Breast epithelium (tissue), 3 donors: ENCODE results near the gene EIF2D.

Experiments
- CTCF ChIP-seq, 3 donors: fragments of 450-650 bp; IDR thresholded peaks; one replicate each; pipeline ENCODE4 v1.5.1; 2016 to 2017; ENCODE audit warnings: antibody characterized with exemption in 3 of 3, mild to moderate bottlenecking in 3 of 3, moderate library complexity in 3 of 3
- POLR2A ChIP-seq: fragments of 450-650 bp; IDR thresholded peaks from one replicate; pipeline ENCODE4 v1.6.1; 2016; ENCODE audit warnings: antibody characterized with exemption, mild to moderate bottlenecking, moderate library complexity
- POLR2AphosphoS5 ChIP-seq, 3 donors: sonication (generic); formaldehyde crosslinking; IDR thresholded peaks; one replicate each; pipeline ENCODE4 v1.6.1; 2017; ENCODE audit warnings: antibody characterized with exemption in 3 of 3

GRCh38 chr1:206651014-206651413 is 38.7 kb upstream of the EIF2D start:
- TF ChIP-seq CTCF (IDR thresholded peaks at IDR 0.05) (no peak), POLR2A (no peak), POLR2AphosphoS5 (IDR thresholded peaks at IDR 0.05) (no peak)
